Spleen (tissue), 11 donors: ENCODE measurements around the gene RIPK4. TPM values are rescaled to one million over a fixed set of nuclear protein-coding genes. Genes with fewer than 3 reads are reported as not detected.

Source experiments
- DNase-seq: peaks from one replicate; pipeline ENCODE4 v3.0.0-alpha.2; 2020
- H3K27ac ChIP-seq, 8 donors: fragments of 200-600 bp; sonication (generic) in 7 of 8; 1 replicate in 4 of 8; 2 replicates in 4 of 8; pipeline versions ENCODE4 v1.5.0 to v1.8.0; 2016 to 2021; ENCODE audit warnings: inconsistent platforms in 4 of 8, mild to moderate bottlenecking in 4 of 8, moderate library complexity in 1 of 8
- H3K27me3 ChIP-seq, 7 donors: fragments of 200-600 bp; sonication (generic) in 6 of 7; replicated peaks in 1 of 7; 1 replicate in 4 of 7; 2 replicates in 3 of 7; pipeline versions ENCODE4 v1.5.0 to v1.8.0; 2016 to 2021; ENCODE audit warnings: inconsistent platforms in 3 of 7, mild to moderate bottlenecking in 1 of 7
- H3K36me3 ChIP-seq, 6 donors: fragments of 200-600 bp; sonication (generic) in 5 of 6; 1 replicate in 4 of 6; 2 replicates in 2 of 6; pipeline versions ENCODE4 v1.5.0 to v1.8.0; 2016 to 2021; ENCODE audit warnings: inconsistent platforms in 2 of 6
- H3K4me1 ChIP-seq, 6 donors: fragments of 200-600 bp; sonication (generic) in 5 of 6; 1 replicate in 3 of 6; 2 replicates in 3 of 6; pipeline versions ENCODE4 v1.5.0 to v1.8.0; 2016 to 2021; ENCODE audit warnings: inconsistent platforms in 3 of 6
- H3K4me3 ChIP-seq, 8 donors: fragments of 200-600 bp; sonication (generic) in 7 of 8; 1 replicate in 4 of 8; 2 replicates in 4 of 8; pipeline versions ENCODE4 v1.5.0 to v1.8.0; 2016 to 2021; ENCODE audit warnings: inconsistent platforms in 4 of 8, mild to moderate bottlenecking in 4 of 8, moderate library complexity in 2 of 8
- H3K9me3 ChIP-seq, 8 donors: fragments of 200-600 bp; sonication (generic) in 7 of 8; 1 replicate in 4 of 8; 2 replicates in 4 of 8; pipeline versions ENCODE4 v1.5.0 to v1.8.0; 2016 to 2021; ENCODE audit warnings: inconsistent platforms in 4 of 8
- POLR2A ChIP-seq, 3 donors: fragments of 450-650 bp; IDR thresholded peaks; one replicate each; pipeline ENCODE4 v1.5.1; 2017; ENCODE audit warnings: antibody characterized with exemption in 3 of 3, mild to moderate bottlenecking in 1 of 3
- POLR2AphosphoS5 ChIP-seq, 3 donors: sonication (generic); formaldehyde crosslinking; IDR thresholded peaks; one replicate each; pipeline ENCODE4 v1.5.1; 2017; ENCODE audit warnings: antibody characterized with exemption in 3 of 3
- WGBS, 5 donors: extraction: QIAGEN DNeasy Blood & Tissue Kit in 3 of 5; methylation state at CpG; one replicate each; pipeline versions ENCODE4 v1.1.5 to v1.1.7; 2013 to 2018; 5-methylcytosine and 5-hydroxymethylcytosine counted together
- intact Hi-C: fragments of 100-400 bp; cut with DNase I; formaldehyde crosslinking; loops from one replicate; pipeline ENCODE4 v1.15.0; 2023; ENCODE audit warnings: low total_unique reads
- polyA plus RNA-seq, 3 donors: library from polyadenylated mRNA; stranded (reverse); fragments of 200-250 nt; gene quantifications; one replicate each; pipeline ENCODE4 v1.2.1, GENCODE V29; 2013
- total RNA-seq, 7 donors: library from RNA; depleted of rRNA in 3 of 7; stranded (reverse); fragments of >200 nt in 3 of 7; fragmentation: NEBNext Ultra II Directional in 4 of 7; extraction: Animal tissue kit (Norgen Biotek cat#: 25700) in 4 of 7; gene quantifications; one replicate each; pipeline versions ENCODE4 v1.1.0 to v1.2.1, GENCODE V29; 2016 to 2021
- TF ChIP-seq, protein P1 (sequence below), 11 experiments: fragments of 200-600 bp in 7 of 11; fragments of 450-650 bp in 4 of 11; sonication (generic) in 4 of 11; IDR thresholded peaks in 8 of 11; conservative IDR thresholded peaks in 3 of 11; 1 replicate in 7 of 11; 2 replicates in 4 of 11; pipeline versions ENCODE4 v1.4.0 to v1.8.0; 2016 to 2021; ENCODE audit warnings: antibody characterized with exemption in 11 of 11, inconsistent platforms in 4 of 11, mild to moderate bottlenecking in 1 of 11
- donor health status: healthy with polysubstance abuse.
- donor health status: DM: no; HTN: no; CAD: no; lungs with moderate emphysema.
- donor health status: DM: no; HTN: no; CAD: no.
- donor health status: Bipolar disorder and iron deficiency.
- donor health status: healthy.
- donor health status: DM: no; HTN: no; CAD: no.
- donor health status: DM: yes; HTN: yes; CAD: no.

Gene RIPK4
- total and polyA plus RNA-seq, 10 donors = 0.02 to 0.06 (median 0.06) TPM; not detected in 7

DNA sequence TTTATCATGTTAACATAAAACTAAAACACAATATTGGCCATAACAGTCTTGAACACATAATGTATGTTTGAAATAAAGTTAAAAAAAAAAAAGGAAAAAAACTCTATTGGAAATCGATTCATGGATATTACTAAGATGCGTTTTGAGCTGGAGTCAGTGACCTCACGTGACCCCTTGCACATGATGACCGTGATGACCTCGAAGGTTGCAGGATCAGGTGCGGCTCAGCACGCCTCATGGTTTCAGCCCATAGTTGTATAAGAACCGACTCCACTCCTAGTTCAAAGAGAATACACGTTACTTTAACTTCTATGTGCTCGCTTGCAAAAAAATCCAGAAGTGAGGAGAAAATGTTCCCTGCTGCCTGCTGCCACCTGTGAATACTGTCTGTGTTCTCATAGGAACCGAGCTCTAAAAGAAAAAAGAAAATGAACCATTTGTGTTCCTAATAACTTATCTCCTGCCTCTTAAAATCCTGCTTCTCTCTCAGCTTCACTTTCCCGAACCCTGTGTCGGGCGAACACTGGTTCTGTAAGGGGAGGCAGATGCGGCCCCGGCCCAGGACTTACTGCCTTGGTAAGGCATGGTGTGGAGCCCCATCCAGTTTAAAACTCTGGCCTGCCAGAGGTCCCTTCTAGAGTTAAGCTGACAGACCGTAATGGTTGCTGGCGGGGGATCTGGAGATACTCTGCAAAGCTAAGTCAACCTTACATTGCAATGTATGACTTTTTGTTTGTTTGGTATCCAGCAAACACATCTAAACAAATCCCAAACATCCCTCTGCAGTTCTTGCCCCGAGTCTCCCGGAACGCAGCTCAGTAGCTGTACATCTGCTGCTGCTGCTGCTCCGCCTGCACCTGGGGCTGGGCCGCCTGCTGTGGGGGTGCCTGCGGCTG, 33.8 kb upstream of the RIPK4 start:
- TF ChIP-seq, protein P1, sequence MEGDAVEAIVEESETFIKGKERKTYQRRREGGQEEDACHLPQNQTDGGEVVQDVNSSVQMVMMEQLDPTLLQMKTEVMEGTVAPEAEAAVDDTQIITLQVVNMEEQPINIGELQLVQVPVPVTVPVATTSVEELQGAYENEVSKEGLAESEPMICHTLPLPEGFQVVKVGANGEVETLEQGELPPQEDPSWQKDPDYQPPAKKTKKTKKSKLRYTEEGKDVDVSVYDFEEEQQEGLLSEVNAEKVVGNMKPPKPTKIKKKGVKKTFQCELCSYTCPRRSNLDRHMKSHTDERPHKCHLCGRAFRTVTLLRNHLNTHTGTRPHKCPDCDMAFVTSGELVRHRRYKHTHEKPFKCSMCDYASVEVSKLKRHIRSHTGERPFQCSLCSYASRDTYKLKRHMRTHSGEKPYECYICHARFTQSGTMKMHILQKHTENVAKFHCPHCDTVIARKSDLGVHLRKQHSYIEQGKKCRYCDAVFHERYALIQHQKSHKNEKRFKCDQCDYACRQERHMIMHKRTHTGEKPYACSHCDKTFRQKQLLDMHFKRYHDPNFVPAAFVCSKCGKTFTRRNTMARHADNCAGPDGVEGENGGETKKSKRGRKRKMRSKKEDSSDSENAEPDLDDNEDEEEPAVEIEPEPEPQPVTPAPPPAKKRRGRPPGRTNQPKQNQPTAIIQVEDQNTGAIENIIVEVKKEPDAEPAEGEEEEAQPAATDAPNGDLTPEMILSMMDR (IDR thresholded peaks at IDR 0.05 in 8 of 11, conservative IDR thresholded peaks at IDR 0.05 in 3 of 11) = no peak
- no peak for TF ChIP-seq POLR2A (IDR thresholded peaks at IDR 0.05)
- TF ChIP-seq POLR2AphosphoS5 (IDR thresholded peaks at IDR 0.05) = no peak
- Histone ChIP-seq H3K27me3 (no peaks in the 10 kb centered on the region), H3K4me3 (no peak overlapping the region), H3K4me1 (peaks cover 0 to 7% (median 0%) of the 10 kb centered on the region in 6 donors), H3K27ac (no peak overlapping the region), H3K9me3 (no peaks in the 10 kb centered on the region), H3K36me3 (peaks cover 0 to 74% (median 44%) of the 10 kb centered on the region in 6 donors)
- WGBS, 5 donors = 89 to 92% (median 91%) methylated on average over 20 to 24 of the region's 24 CpGs
- intact Hi-C loops = no loop called here
- no peak for DNase-seq

- WGBS, 5 donors = 92 to 99% (median 96%) methylated on average over 7 of the region's 7 CpGs
- peaks cover 0 to 7% (median 0%) of the 10 kb centered on the region in 6 donors for H3K4me1 ChIP-seq
- DNase-seq = no peak
- intact Hi-C loops = no loop called here
- no peak overlapping the region for H3K4me3 ChIP-seq
- no peaks in the 10 kb centered on the region for H3K27me3 ChIP-seq
- no peak for TF ChIP-seq POLR2AphosphoS5 (IDR thresholded peaks at IDR 0.05)
- no peak for TF ChIP-seq POLR2A (IDR thresholded peaks at IDR 0.05)
- TF ChIP-seq, protein P1 (IDR thresholded peaks at IDR 0.05 in 8 of 11, conservative IDR thresholded peaks at IDR 0.05 in 3 of 11) = no peak
- peaks cover 0 to 71% (median 44%) of the 10 kb centered on the region in 6 donors for H3K36me3 ChIP-seq
- no peak overlapping the region for H3K27ac ChIP-seq
- H3K9me3 ChIP-seq = no peaks in the 10 kb centered on the region
Measured at GRCh38 chr21:41799763-41800162, 32.9 kb upstream of the RIPK4 start.

- DNase-seq = no peak
- H3K9me3 ChIP-seq = peaks cover 0 to 3% (median under 1%) of the 10 kb centered on the region in 8 donors
- WGBS, 5 donors = 91 to 98% (median 93%) methylated on average over 14 to 20 of the region's 20 CpGs
- H3K4me1 ChIP-seq = peaks cover 0 to 5% (median 0%) of the 10 kb centered on the region in 6 donors
- H3K27ac ChIP-seq = no peak overlapping the region
- intact Hi-C loops = no loop called here
- H3K4me3 ChIP-seq = no peak overlapping the region
- H3K36me3 ChIP-seq = peaks cover 0 to 57% (median 36%) of the 10 kb centered on the region in 6 donors
- TF ChIP-seq, protein P1 (IDR thresholded peaks at IDR 0.05 in 8 of 11, conservative IDR thresholded peaks at IDR 0.05 in 3 of 11) = no peak
- TF ChIP-seq POLR2A (IDR thresholded peaks at IDR 0.05) (no peak), POLR2AphosphoS5 (IDR thresholded peaks at IDR 0.05) (no peak)
- no peaks in the 10 kb centered on the region for H3K27me3 ChIP-seq
Measured at GRCh38 chr21:41798326-41798725, 31.5 kb upstream of the RIPK4 start.

GRCh38 chr21:41796476-41797080, 29.7 kb upstream of the RIPK4 start:
- H3K27ac ChIP-seq = no peak overlapping the region
- no peak for DNase-seq
- no peaks in the 10 kb centered on the region for H3K27me3 ChIP-seq
- H3K4me1 ChIP-seq = no peaks in the 10 kb centered on the region
- H3K36me3 ChIP-seq = peaks cover 0 to 39% (median 24%) of the 10 kb centered on the region in 6 donors
- H3K9me3 ChIP-seq = peaks cover 0 to 21% (median 15%) of the 10 kb centered on the region in 8 donors
- TF ChIP-seq, protein P1 (IDR thresholded peaks at IDR 0.05 in 8 of 11, conservative IDR thresholded peaks at IDR 0.05 in 3 of 11) = no peak
- no peak for TF ChIP-seq POLR2A (IDR thresholded peaks at IDR 0.05)
- no peak for TF ChIP-seq POLR2AphosphoS5 (IDR thresholded peaks at IDR 0.05)
- intact Hi-C loops = no loop called here
- 86 to 94% (median 94%) methylated on average over 14 of the region's 14 CpGs for WGBS, 5 donors
- H3K4me3 ChIP-seq = no peak overlapping the region
